Trophoblast cell (in vitro differentiated cells and primary cell): ENCODE data around the gene NFATC1.
"Not testable (repeated sequence)": the region's sequence is repeated elsewhere in the genome, so short reads cannot be mapped to it uniquely, and the experiment has no call there.

Source experiments
- DNase-seq, 2 donors: peaks; one replicate each; pipeline ENCODE4 v3.0.0-alpha.2; 2016
- H2AFZ ChIP-seq: 2 replicates; pipeline ENCODE4 v1.6.1; 2013; ENCODE audit warnings: low read length, moderate library complexity, mild to moderate bottlenecking; ENCODE audit not compliant: insufficient read depth, poor library complexity
- H2AK5ac ChIP-seq: 2 replicates; pipeline ENCODE4 v1.6.1; 2013; ENCODE audit warnings: mild to moderate bottlenecking, low read length
- H2BK120ac ChIP-seq: 2 replicates; pipeline ENCODE4 v1.6.1; 2013; ENCODE audit warnings: low read length, mild to moderate bottlenecking, moderate library complexity; ENCODE audit not compliant: insufficient read depth, poor library complexity
- H2BK12ac ChIP-seq: 2 replicates; pipeline ENCODE4 v1.6.1; 2013; ENCODE audit warnings: mild to moderate bottlenecking, low read length, moderate library complexity
- H2BK5ac ChIP-seq: 2 replicates; pipeline ENCODE4 v1.6.1; 2013; ENCODE audit warnings: low read length, low read depth, moderate library complexity, mild to moderate bottlenecking; ENCODE audit not compliant: poor library complexity
- H3K14ac ChIP-seq: 2 replicates; pipeline ENCODE4 v1.6.1; 2013; ENCODE audit warnings: mild to moderate bottlenecking, low read length
- H3K18ac ChIP-seq: 2 replicates; pipeline ENCODE4 v1.6.1; 2013; ENCODE audit warnings: mild to moderate bottlenecking, low read length
- H3K23ac ChIP-seq: 2 replicates; pipeline ENCODE4 v1.6.1; 2013; ENCODE audit warnings: low read length
- H3K27ac ChIP-seq: 2 replicates; pipeline ENCODE4 v1.5.1; 2013; ENCODE audit warnings: low read depth, mild to moderate bottlenecking, inconsistent platforms, low read length, moderate library complexity
- H3K27me3 ChIP-seq: 2 replicates; pipeline ENCODE4 v1.6.1; 2013; ENCODE audit warnings: inconsistent platforms, mild to moderate bottlenecking, low read length, moderate library complexity; ENCODE audit not compliant: insufficient read depth
- H3K36me3 ChIP-seq, 2 experiments: 1 replicate in 1 of 2; 2 replicates in 1 of 2; pipeline ENCODE4 v1.6.1; 2013; ENCODE audit warnings: low read length in 2 of 2, mild to moderate bottlenecking in 2 of 2, moderate library complexity in 1 of 2; ENCODE audit not compliant: insufficient read depth in 2 of 2, control insufficient read depth in 1 of 2
- H3K4ac ChIP-seq: 2 replicates; pipeline ENCODE4 v1.6.1; 2013; ENCODE audit warnings: low read depth, mild to moderate bottlenecking, low read length, moderate library complexity
- H3K4me1 ChIP-seq, 2 experiments: 1 replicate in 1 of 2; 2 replicates in 1 of 2; pipeline ENCODE4 v1.6.1; 2013; ENCODE audit warnings: low read length in 2 of 2, mild to moderate bottlenecking in 2 of 2, moderate library complexity in 1 of 2; ENCODE audit not compliant: insufficient read depth in 2 of 2, control insufficient read depth in 1 of 2
- H3K4me2 ChIP-seq: 2 replicates; pipeline ENCODE4 v1.6.1; 2013; ENCODE audit warnings: inconsistent platforms, mild to moderate bottlenecking, low read length, moderate library complexity
- H3K4me3 ChIP-seq: 2 replicates; pipeline ENCODE4 v1.5.1; 2013; ENCODE audit warnings: mild to moderate bottlenecking, low read depth, low read length, inconsistent platforms
- H3K79me1 ChIP-seq: one replicate; pipeline ENCODE4 v1.6.1; 2013; ENCODE audit warnings: low read length
- H3K79me2 ChIP-seq: 2 replicates; pipeline ENCODE4 v1.6.1; 2013; ENCODE audit warnings: low read length, mild to moderate bottlenecking; ENCODE audit not compliant: control insufficient read depth, insufficient read depth, poor library complexity
- H3K9ac ChIP-seq: 2 replicates; pipeline ENCODE4 v1.6.1; 2013; ENCODE audit warnings: mild to moderate bottlenecking, low read length
- H3K9me3 ChIP-seq: 2 replicates; pipeline ENCODE4 v1.6.1; 2013; ENCODE audit warnings: low read depth, mild to moderate bottlenecking, control low read depth, inconsistent platforms, low read length; ENCODE audit not compliant: insufficient read depth
- H4K12ac ChIP-seq: 2 replicates; pipeline ENCODE4 v1.6.1; 2013; ENCODE audit warnings: low read depth, mild to moderate bottlenecking, low read length, moderate library complexity
- H4K8ac ChIP-seq: 2 replicates; pipeline ENCODE4 v1.6.1; 2013; ENCODE audit warnings: low read depth, mild to moderate bottlenecking, low read length, moderate library complexity
- H4K91ac ChIP-seq: one replicate; pipeline ENCODE4 v1.6.1; 2013; ENCODE audit warnings: low read depth, mild to moderate bottlenecking, low read length, moderate library complexity
- WGBS: extraction: QIAGEN DNeasy Blood & Tissue Kit; methylation state at CpG from one replicate; pipeline ENCODE4 v1.1.7; 2013; ENCODE audit warnings: missing lambda C conversion rate; ENCODE audit not compliant: insufficient read length, insufficient coverage; ENCODE audit errors: extremely low coverage; 5-methylcytosine and 5-hydroxymethylcytosine counted together

Gene NFATC1

GRCh38 chr18:79375441-79376154 lies 20.1 kb upstream of the NFATC1 start:
- no peak overlapping the region for H3K4me2 ChIP-seq
- no peak overlapping the region for H3K23ac ChIP-seq
- H3K9ac ChIP-seq = no peak overlapping the region
- H3K36me3 ChIP-seq = peaks cover 8 to 9% of the 10 kb centered on the region in 2 experiments
- H3K27ac ChIP-seq = no peak overlapping the region
- H3K4ac ChIP-seq = no peak overlapping the region
- H4K12ac ChIP-seq = no peak overlapping the region
- no peak overlapping the region for H3K4me3 ChIP-seq
- H2BK120ac ChIP-seq = no peak overlapping the region
- H3K27me3 ChIP-seq = no peaks in the 10 kb centered on the region
- H2BK12ac ChIP-seq = no peak overlapping the region
- no peak for DNase-seq
- no peaks in the 10 kb centered on the region for H3K79me2 ChIP-seq
- no peak overlapping the region for H2AK5ac ChIP-seq
- H3K4me1 ChIP-seq = no peaks in the 10 kb centered on the region
- no peaks in the 10 kb centered on the region for H3K79me1 ChIP-seq
- no peak overlapping the region for H2AFZ ChIP-seq
- H2BK5ac ChIP-seq = no peak overlapping the region
- no peak overlapping the region for H4K8ac ChIP-seq
- no peak overlapping the region for H3K14ac ChIP-seq
- no CpG with 5 or more reads among the region's 10 CpGs for WGBS
- no peaks in the 10 kb centered on the region for H3K9me3 ChIP-seq
- H3K18ac ChIP-seq = no peak overlapping the region
- no peak overlapping the region for H4K91ac ChIP-seq

- H2AFZ ChIP-seq, H2BK12ac ChIP-seq, DNase-seq, H3K4me2 ChIP-seq, H3K27ac ChIP-seq, H4K91ac ChIP-seq, H3K14ac ChIP-seq, H3K23ac ChIP-seq, H2BK120ac ChIP-seq, H3K4me1 ChIP-seq, H2BK5ac ChIP-seq, H4K8ac ChIP-seq, H3K27me3 ChIP-seq, H3K4ac ChIP-seq, H3K9ac ChIP-seq, H3K79me2 ChIP-seq, H2AK5ac ChIP-seq, H3K79me1 ChIP-seq, H4K12ac ChIP-seq, H3K9me3 ChIP-seq, H3K18ac ChIP-seq, H3K36me3 ChIP-seq, H3K4me3 ChIP-seq: not testable (repeated sequence)
- WGBS = no CpG with 5 or more reads among the region's 12 CpGs
Measured at GRCh38 chr18:79376661-79377060, 19.1 kb upstream of the NFATC1 start.

GRCh38 chr18:79377187-79377891 lies 18.4 kb upstream of the NFATC1 start:
- H3K27ac ChIP-seq = no peak overlapping the region
- no peaks in the 10 kb centered on the region for H3K79me1 ChIP-seq
- H3K4ac ChIP-seq = no peak overlapping the region
- no peak overlapping the region for H4K8ac ChIP-seq
- H3K27me3 ChIP-seq = no peaks in the 10 kb centered on the region
- no peak overlapping the region for H4K91ac ChIP-seq
- no peak overlapping the region for H2AFZ ChIP-seq
- no peak for DNase-seq
- H3K23ac ChIP-seq = no peak overlapping the region
- H3K14ac ChIP-seq = no peak overlapping the region
- peaks cover 8 to 9% of the 10 kb centered on the region in 2 experiments for H3K36me3 ChIP-seq
- no peak overlapping the region for H2BK5ac ChIP-seq
- H3K4me2 ChIP-seq = no peak overlapping the region
- no peaks in the 10 kb centered on the region for H3K9me3 ChIP-seq
- H4K12ac ChIP-seq = no peak overlapping the region
- no peak overlapping the region for H2BK12ac ChIP-seq
- H3K18ac ChIP-seq = no peak overlapping the region
- no peak overlapping the region for H2BK120ac ChIP-seq
- H3K4me1 ChIP-seq = no peaks in the 10 kb centered on the region
- WGBS = no CpG with 5 or more reads among the region's 19 CpGs
- no peaks in the 10 kb centered on the region for H3K79me2 ChIP-seq
- H3K4me3 ChIP-seq = no peak overlapping the region
- no peak overlapping the region for H3K9ac ChIP-seq
- no peak overlapping the region for H2AK5ac ChIP-seq

GRCh38 chr18:79378536-79379250 lies 17.0 kb upstream of the NFATC1 start:
- Histone ChIP-seq H3K27ac (no peak overlapping the region), H2BK12ac (no peak overlapping the region), H3K79me1 (no peaks in the 10 kb centered on the region), H3K4me3 (no peak overlapping the region), H2BK120ac (no peak overlapping the region), H3K9me3 (no peaks in the 10 kb centered on the region), H3K4ac (no peak overlapping the region), H3K23ac (no peak overlapping the region), H3K79me2 (no peaks in the 10 kb centered on the region), H4K91ac (no peak overlapping the region), H4K8ac (no peak overlapping the region), H3K27me3 (no peaks in the 10 kb centered on the region), H2BK5ac (no peak overlapping the region), H3K9ac (no peak overlapping the region), H3K4me1 (no peaks in the 10 kb centered on the region), H3K4me2 (no peak overlapping the region), H4K12ac (no peak overlapping the region), H3K18ac (no peak overlapping the region), H3K36me3 (peaks cover 8 to 9% of the 10 kb centered on the region in 2 experiments), H2AFZ (no peak overlapping the region), H2AK5ac (no peak overlapping the region), H3K14ac (no peak overlapping the region)
- no CpG with 5 or more reads among the region's 48 CpGs for whole genome bisulfite sequencing
- peak; percentile 63 to 86 for DNase-seq
